ENCODE results near the gene BBS2.
A peak's percentile ranks its signal among the peaks of the same experiment; 100 is the strongest.

Gene BBS2

DNA sequence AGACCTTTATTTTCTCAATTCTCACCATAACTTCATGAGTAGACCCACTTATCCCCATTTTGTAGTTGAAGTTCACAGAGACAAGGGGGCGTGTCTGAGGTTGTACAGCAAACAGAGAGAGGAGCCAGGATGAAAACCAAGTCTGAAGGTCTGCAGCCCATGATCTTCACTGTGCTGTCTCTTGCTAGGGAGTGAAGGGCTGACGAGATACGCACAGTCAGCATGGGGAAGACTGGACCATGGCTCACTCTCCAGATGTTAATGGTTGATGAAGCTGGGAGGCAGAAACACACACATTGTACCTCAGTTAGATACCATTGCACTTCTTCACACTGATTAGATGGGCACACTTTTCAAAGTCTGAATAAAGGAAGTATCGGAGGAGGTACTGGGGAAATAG lies 39.3 kb upstream of the BBS2 start:
- H3K4me1 ChIP-seq (ENCODE audit: insufficient read depth, poor library complexity, severe bottlenecking), result peaks cover 4% of the 10 kb centered on the region
- no peak for ATAC-seq (ENCODE audit: low read depth)
- no peaks in the 10 kb centered on the region for H3K9me3 ChIP-seq (ENCODE audit: severe bottlenecking)
- H3K27me3 ChIP-seq (ENCODE audit: insufficient read depth, poor library complexity, severe bottlenecking), result no peaks in the 10 kb centered on the region
- TF ChIP-seq, protein P1, sequence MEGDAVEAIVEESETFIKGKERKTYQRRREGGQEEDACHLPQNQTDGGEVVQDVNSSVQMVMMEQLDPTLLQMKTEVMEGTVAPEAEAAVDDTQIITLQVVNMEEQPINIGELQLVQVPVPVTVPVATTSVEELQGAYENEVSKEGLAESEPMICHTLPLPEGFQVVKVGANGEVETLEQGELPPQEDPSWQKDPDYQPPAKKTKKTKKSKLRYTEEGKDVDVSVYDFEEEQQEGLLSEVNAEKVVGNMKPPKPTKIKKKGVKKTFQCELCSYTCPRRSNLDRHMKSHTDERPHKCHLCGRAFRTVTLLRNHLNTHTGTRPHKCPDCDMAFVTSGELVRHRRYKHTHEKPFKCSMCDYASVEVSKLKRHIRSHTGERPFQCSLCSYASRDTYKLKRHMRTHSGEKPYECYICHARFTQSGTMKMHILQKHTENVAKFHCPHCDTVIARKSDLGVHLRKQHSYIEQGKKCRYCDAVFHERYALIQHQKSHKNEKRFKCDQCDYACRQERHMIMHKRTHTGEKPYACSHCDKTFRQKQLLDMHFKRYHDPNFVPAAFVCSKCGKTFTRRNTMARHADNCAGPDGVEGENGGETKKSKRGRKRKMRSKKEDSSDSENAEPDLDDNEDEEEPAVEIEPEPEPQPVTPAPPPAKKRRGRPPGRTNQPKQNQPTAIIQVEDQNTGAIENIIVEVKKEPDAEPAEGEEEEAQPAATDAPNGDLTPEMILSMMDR (IDR thresholded peaks at IDR 0.05; ENCODE audit: poor library complexity, severe bottlenecking), result no peak
- H3K27ac ChIP-seq (ENCODE audit: poor library complexity, severe bottlenecking), result no peak overlapping the region
- DNase-seq (ENCODE audit: low spot score), result no peak
- no peaks in the 10 kb centered on the region for H3K36me3 ChIP-seq (ENCODE audit: low read depth)
- H3K4me3 ChIP-seq (ENCODE audit: severe bottlenecking), result no peak overlapping the region

DNA sequence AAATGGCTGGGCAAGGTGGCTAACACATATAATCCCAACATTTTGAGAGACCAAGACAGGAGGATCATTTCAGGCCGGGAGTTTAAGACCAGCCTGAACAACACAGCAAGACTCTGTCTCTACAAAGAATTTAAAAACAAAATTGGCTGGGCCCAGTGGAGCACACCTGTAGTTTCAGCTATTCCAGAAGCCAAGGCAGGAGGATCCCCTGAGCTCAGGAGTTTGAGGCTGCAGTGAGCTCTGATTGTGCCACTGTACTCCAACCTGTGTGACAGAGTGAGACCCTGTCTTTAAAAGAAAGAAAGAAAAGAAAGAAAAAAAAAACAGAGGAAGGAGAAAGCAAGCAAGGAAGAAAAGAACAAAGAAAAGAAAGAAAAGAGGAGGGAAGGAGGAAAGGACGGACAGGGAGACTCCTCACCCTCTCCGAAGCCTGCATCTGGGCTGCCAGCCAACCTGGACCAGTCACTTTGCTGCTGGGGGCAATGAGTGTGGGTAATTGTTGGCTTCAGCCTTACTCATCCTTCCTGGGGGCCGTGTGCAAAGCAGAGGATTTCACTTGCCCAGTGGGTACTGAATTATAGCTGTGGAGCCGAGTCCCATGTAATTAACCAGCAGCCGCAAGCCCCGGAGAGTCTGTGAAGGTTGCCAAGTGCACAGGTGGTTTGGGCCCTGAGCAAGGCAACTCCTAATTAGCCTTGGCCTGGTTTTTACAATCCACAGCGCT lies 38.4 kb upstream of the BBS2 start:
- Histone ChIP-seq H3K27me3 (ENCODE audit: insufficient read depth, poor library complexity, severe bottlenecking) (no peaks in the 10 kb centered on the region), H3K4me3 (ENCODE audit: severe bottlenecking) (no peak overlapping the region), H3K9me3 (ENCODE audit: severe bottlenecking) (no peaks in the 10 kb centered on the region), H3K27ac (ENCODE audit: poor library complexity, severe bottlenecking) (no peak overlapping the region), H3K4me1 (ENCODE audit: insufficient read depth, poor library complexity, severe bottlenecking) (peaks cover 4% of the 10 kb centered on the region), H3K36me3 (ENCODE audit: low read depth) (no peaks in the 10 kb centered on the region)
- ATAC-seq (ENCODE audit: low read depth) (peak; percentile 98), DNase-seq (ENCODE audit: low spot score) (peak; percentile 92)
- TF ChIP-seq, protein P1 (IDR thresholded peaks at IDR 0.05; ENCODE audit: poor library complexity, severe bottlenecking), result no peak

DNA sequence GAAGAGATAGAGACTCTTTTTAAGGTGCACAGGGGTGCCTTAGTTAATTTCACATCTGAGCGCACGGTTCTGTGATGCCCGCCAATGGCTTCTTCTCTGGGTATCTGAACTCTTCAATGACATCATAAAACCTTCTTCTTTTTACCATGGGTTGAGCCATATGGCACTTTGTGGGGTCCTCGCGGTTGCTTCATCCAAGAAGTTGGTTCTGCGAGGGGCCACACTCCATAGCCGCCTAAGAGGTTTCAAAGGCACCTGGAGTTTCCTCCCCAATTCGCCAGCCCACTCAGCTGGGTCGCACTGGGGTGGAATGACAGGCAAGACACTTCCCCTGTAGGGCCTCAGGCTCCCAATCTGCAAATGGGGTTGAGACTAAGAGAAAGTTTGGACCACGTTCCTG lies 34.6 kb upstream of the BBS2 start:
- no peak overlapping the region for H3K27ac ChIP-seq (ENCODE audit: poor library complexity, severe bottlenecking)
- DNase-seq (ENCODE audit: low spot score) (no peak), ATAC-seq (ENCODE audit: low read depth) (no peak)
- no peaks in the 10 kb centered on the region for H3K9me3 ChIP-seq (ENCODE audit: severe bottlenecking)
- no peaks in the 10 kb centered on the region for H3K36me3 ChIP-seq (ENCODE audit: low read depth)
- H3K4me1 ChIP-seq (ENCODE audit: insufficient read depth, poor library complexity, severe bottlenecking), result peaks cover 9% of the 10 kb centered on the region
- no peak overlapping the region for H3K4me3 ChIP-seq (ENCODE audit: severe bottlenecking)
- TF ChIP-seq, protein P1 (IDR thresholded peaks at IDR 0.05; ENCODE audit: poor library complexity, severe bottlenecking), result no peak
- no peaks in the 10 kb centered on the region for H3K27me3 ChIP-seq (ENCODE audit: insufficient read depth, poor library complexity, severe bottlenecking)

DNA sequence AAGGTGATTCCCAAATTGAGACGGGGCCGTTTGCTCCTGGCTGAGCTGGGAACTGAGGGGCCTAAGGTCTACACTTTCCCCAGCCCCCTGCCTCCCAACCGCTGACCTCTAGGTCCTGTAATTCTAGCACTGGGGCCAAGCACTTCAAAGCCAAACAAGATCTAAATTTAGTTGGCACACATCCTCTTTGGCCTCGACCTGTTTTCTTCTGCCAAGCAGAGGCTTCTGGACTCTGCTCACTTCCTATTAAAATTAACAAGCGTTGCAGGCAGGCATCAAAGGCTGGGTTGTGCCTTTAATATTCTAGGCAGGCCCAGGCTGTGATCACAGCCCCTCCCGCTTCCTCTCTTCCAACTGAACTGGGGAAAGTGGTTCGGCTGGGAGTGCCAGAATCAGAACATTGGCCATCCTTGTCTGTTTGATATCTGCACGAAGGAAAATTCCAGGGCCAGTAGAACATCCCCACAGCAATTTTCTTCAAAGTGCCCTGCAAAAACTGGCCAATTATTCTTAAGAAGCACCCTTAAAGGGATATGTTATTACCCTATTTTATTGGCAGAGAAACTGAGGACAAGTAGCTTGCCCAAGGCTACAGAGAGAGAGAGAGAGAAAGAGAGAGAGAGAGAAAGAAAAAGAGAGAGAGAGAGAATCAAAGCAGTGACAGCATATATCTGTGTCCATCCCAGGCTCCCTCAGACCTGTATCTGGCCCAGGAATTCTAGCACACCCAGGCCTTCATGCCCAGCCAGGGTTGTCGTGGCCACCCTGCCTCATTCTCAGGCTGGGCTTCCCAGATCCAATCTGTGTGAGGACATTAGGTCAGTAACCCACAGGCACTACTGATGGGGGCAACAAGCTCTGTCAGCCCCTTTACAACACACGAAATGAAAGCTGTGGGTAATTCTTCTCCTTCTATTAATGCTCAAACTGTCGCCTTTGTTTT lies 32.2 kb upstream of the BBS2 start:
- no peaks in the 10 kb centered on the region for H3K9me3 ChIP-seq (ENCODE audit: severe bottlenecking)
- no peak overlapping the region for H3K27ac ChIP-seq (ENCODE audit: poor library complexity, severe bottlenecking)
- no peaks in the 10 kb centered on the region for H3K27me3 ChIP-seq (ENCODE audit: insufficient read depth, poor library complexity, severe bottlenecking)
- H3K4me3 ChIP-seq (ENCODE audit: severe bottlenecking), result no peak overlapping the region
- H3K36me3 ChIP-seq (ENCODE audit: low read depth), result no peaks in the 10 kb centered on the region
- ATAC-seq (ENCODE audit: low read depth), result no peak
- TF ChIP-seq, protein P1 (IDR thresholded peaks at IDR 0.05; ENCODE audit: poor library complexity, severe bottlenecking), result no peak
- peaks cover 17% of the 10 kb centered on the region for H3K4me1 ChIP-seq (ENCODE audit: insufficient read depth, poor library complexity, severe bottlenecking)
- no peak for DNase-seq (ENCODE audit: low spot score)

Measured in RWPE2 (cell line).